IPS-15b (cell line): ENCODE measurements around the gene TSPAN13.

ENCODE experiments used
- H3K27me3 ChIP-seq: one replicate; pipeline ENCODE4 v1.6.1; 2013; ENCODE audit warnings: low read length; ENCODE audit not compliant: control insufficient read depth, insufficient read depth
- H3K36me3 ChIP-seq: one replicate; pipeline ENCODE4 v1.6.1; 2013; ENCODE audit warnings: low read length; ENCODE audit not compliant: control insufficient read depth, insufficient read depth
- H3K4me1 ChIP-seq: one replicate; pipeline ENCODE4 v1.6.1; 2013; ENCODE audit warnings: mild to moderate bottlenecking, low read length; ENCODE audit not compliant: control insufficient read depth, insufficient read depth
- H3K4me3 ChIP-seq: one replicate; pipeline ENCODE4 v1.5.1; 2013; ENCODE audit warnings: low read depth, low read length
- H3K9ac ChIP-seq: one replicate; pipeline ENCODE4 v1.6.1; 2013; ENCODE audit warnings: low read depth, mild to moderate bottlenecking, low read length
- H3K9me3 ChIP-seq: one replicate; pipeline ENCODE4 v1.6.1; 2013; ENCODE audit warnings: mild to moderate bottlenecking, low read length; ENCODE audit not compliant: control insufficient read depth, insufficient read depth

The TSPAN13 gene

GRCh38 chr7:16818732-16819131 lies 65.2 kb downstream of the TSPAN13 start:
- Histone ChIP-seq H3K4me1 (no peaks in the 10 kb centered on the region), H3K4me3 (no peak overlapping the region), H3K9me3 (no peaks in the 10 kb centered on the region), H3K27me3 (no peaks in the 10 kb centered on the region), H3K36me3 (no peaks in the 10 kb centered on the region), H3K9ac (no peak overlapping the region)

DNA sequence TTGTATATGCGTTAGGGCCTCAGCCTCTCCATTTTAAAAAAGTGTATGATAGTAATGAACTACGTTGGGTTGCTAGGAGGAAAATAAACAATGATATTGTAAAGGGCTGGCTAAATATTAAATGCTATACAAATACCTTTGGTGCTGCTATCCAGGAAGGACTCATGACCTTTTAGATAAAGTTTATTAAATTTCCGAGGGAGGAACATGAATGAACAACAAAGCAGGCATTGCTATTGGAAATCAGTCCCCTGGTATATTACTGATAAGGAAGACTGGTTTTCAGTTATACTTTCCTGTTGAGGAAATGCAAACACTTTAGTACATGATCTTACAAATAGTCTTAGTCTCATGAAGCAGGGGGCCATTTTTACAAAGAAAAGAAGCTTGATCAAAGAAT lies 68.5 kb downstream of the TSPAN13 start:
- Histone ChIP-seq H3K9ac (no peak overlapping the region), H3K4me1 (no peaks in the 10 kb centered on the region), H3K27me3 (no peaks in the 10 kb centered on the region), H3K36me3 (no peaks in the 10 kb centered on the region), H3K9me3 (no peaks in the 10 kb centered on the region), H3K4me3 (no peak overlapping the region)

DNA sequence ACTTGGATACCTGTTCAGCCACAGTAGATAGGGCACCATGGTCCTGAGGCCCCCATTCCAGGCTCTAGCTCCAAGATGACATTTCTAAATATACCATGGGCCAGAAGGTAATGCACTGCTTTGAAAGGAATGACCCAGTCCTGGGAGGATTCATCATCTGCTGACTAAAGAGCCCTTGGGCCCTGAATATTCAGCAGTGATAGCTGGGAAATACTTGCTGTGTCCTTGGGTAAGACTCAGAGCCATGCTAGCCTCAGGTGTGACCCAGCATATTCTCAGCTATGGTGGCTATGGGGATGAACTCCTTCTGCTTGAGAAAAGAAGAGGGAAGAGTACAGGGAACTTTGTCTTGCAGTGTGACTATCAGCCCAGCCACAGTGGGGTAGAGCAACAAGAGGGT lies 72.5 kb downstream of the TSPAN13 start:
- H3K9me3 ChIP-seq: no peaks in the 10 kb centered on the region
- H3K4me1 ChIP-seq: no peaks in the 10 kb centered on the region
- no peaks in the 10 kb centered on the region for H3K36me3 ChIP-seq
- H3K9ac ChIP-seq: no peak overlapping the region
- H3K27me3 ChIP-seq: no peaks in the 10 kb centered on the region
- no peak overlapping the region for H3K4me3 ChIP-seq

DNA sequence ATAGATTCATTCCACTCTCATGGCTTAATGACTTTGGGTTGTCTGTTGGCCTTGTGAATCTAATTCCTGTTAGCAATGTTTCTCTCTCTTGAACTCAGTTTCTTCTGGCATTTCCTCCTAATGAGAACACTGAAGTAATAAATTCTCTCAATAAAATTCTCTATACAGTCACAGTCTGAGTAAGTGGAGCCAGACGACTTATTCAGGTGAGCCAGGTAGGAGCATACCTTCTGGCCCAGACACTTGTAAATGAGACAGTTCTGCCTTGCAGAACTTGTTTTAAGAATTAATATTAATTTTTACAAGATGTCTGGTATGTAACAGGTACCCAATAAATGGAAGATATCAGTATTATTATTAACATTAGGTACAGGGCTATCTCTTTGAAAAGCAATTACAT lies 79.8 kb downstream of the TSPAN13 start:
- Histone ChIP-seq H3K36me3 (no peaks in the 10 kb centered on the region), H3K9ac (no peak overlapping the region), H3K4me3 (no peak overlapping the region), H3K27me3 (no peaks in the 10 kb centered on the region), H3K4me1 (no peaks in the 10 kb centered on the region), H3K9me3 (no peaks in the 10 kb centered on the region)
